Activated effector memory CD4-positive, alpha-beta T cell treated with anti-CD3 and anti-CD28 coated beads, Interleukin-2, amount 50 U/mL, for 16 hours (primary cell): ENCODE measurements around the gene AFDN.
"Not testable (repeated sequence)": the region's sequence is repeated elsewhere in the genome, so short reads cannot be mapped to it uniquely, and the experiment has no call there.

Source experiments
- DNase-seq: peaks from one replicate; pipeline ENCODE4 v3.0.0-alpha.2; 2020

Gene AFDN

GRCh38 chr6:167984144-167984719 lies 157.5 kb downstream of the AFDN start:
- DNase-seq, result no peak

GRCh38 chr6:167984876-167985604 lies 158.3 kb downstream of the AFDN start:
- DNase-seq, result no peak

DNA sequence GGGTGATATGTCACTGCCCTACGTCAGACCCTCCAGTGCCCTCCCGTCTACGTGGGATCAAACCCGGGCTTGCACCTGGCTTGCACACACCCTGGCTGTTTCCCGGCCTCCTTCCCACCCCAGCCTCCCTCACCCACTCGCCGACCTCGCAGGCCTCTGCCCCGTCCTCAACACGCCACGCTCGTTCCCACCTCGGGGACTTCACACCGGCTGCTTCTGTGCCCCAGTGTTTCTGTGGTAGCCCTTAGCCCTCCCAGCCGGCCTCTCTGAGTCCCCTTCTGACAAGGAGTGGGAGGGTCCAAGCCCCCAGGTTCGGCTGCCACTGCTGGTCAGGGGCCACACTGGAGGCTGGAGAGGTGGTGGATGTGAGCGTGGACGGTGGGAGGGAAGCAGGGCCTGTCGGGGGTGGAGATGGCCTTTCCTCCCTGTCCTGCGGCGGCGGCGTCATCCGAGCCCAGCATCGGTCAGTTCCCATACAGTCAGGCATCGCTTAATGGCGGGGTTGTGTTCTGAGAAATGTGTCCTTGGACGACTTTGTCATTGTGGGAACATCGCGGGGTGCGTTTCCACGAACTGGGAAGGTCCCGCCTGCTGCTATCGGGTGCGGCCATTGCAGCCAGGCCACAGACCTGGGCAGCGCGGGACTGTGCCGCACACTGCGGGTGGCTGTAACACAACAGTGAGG lies 159.3 kb downstream of the AFDN start:
- DNase-seq, result no peak

DNA sequence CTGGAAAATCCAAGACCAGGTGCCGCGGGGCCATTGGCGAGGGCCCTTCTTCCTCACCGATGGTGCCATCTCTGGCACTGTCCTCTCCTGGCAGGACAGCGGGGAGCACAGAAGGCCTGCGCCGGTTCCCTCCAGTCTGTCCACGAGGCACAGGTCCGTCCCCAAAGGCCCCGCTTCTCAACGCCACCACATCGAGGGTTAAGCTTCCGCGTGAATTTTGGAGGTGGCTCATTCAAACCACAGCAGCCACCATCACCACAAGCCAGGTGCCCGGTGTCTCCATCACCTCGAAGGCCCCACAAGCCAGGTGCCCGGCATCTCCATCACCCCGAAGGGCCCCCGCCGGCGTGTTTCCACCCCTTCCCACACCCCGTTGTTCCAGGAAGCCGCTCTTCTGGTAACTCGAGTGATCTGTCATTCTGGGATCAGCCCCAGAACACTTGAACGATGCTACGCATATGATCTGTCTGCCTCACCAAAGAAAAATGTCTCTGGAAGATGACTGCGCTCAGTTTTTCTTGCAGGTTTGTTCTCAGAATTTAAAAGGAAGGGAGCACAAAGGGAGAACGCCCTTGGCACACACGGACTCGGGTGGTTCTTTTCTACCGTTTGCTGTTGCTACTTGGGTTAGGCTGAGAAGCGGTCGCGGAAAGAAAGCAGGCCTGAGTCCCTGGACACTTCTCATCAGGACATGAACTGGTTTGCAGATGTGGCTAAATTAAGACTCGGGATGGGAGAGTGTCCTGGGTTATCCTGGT lies 160.9 kb downstream of the AFDN start:
- no peak for DNase-seq

DNA sequence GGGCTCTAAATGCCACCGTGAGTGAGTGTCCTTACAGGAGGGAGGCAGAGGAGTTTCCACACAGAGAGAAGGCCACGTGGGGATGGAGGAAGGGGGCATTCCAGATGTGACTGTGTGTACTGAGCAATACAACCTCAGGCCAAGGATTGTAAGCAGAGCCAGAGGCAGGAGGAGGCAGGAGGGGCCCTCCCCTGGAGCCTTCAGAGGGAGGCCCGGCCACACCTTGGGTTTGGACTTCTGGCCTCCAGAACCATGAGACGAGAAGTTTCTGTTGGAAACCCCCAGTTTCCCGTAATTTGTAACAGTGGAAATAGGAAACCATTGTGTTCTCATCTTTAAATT lies 161.4 kb downstream of the AFDN start:
- DNase-seq, result no peak

- no peak for DNase-seq
Measured at GRCh38 chr6:167988945-167989841, 162.5 kb downstream of the AFDN start.

DNA sequence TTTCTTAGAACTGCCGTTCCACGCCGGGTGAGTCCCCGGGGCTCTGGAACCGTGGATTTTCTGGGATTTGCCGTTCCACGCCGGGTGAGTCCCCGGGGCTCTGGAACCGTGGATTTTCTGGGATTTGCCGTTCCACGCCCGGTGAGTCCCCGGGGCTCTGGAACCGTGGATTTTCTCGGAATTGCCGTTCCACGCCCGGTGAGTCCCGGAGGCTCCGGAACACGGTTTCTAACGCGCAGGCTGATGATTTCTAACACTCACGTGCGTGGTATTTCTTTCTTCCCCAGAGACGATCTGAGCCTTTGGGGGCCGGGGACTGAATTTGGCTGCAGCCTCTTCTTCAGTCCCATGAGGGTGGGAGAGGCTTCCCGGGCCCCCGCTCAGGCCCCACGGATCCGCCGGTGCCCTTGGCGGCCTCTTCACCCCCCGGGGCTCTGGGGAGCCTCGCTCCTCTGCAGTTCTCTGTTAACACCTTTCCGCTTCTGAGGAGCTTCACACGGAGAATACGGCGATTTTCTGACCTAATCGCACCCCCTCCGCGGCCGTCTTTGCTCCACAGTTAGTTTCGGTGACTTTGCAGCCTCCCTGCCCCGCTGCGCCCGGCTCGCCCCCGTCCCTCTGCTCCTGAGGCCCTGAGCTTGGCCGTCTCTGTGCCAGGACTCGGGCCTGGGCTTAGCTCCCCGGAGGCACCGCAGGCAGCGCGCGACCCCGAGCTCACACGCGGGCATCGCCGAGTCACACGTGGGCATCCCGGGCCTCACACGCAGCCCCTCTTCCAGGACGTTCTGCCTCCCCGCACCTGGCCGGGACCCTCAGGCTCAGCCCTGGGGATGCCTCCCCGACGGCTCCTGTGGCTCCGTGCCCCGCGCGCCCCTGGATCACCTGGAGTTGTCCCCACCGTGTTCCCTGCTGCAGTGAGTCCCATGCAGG lies 163.6 kb downstream of the AFDN start:
- DNase-seq, result no peak

DNA sequence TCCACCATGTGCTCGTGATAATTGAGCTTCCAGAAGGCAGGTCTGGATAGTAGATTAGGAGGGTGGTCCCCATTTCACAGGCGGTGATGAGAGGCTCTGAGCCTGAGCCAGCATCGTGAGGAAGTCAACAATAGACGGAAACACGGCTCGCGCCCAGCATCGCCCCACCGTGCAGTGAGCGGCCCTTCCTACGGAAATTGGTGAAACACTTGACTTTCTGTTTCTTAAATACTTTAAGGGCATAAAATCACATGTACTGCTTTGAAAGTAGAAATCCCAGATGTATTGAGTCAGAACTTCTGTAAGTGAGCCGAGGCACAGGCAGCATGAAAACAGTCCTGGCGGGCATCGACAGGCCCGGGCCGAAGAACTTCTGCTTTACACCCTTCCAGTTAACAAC lies 166.5 kb downstream of the AFDN start:
- no peak for DNase-seq

- no peak for DNase-seq
Measured at GRCh38 chr6:167993831-167994230, 167.1 kb downstream of the AFDN start.

DNA sequence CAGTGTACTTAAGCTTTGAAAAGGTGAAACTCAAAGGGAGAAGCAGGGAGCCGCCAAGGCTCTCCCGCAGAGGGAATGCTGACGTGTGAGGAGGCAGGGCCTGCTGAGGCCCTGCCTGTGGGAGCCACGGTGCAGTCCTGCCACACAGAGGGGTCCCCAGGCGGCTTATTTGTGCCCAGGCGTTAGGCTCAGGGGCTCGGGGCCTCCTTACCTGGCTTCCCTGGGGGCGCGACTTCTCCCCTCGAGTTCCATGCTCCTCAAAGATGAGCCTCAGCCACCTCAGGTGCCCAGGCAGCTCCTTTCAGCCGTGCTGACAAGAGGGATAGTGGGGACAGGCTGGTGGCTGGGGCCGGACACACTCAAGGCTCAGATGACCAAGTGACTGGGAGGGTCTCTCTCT lies 168.6 kb downstream of the AFDN start:
- DNase-seq, result no peak

DNA sequence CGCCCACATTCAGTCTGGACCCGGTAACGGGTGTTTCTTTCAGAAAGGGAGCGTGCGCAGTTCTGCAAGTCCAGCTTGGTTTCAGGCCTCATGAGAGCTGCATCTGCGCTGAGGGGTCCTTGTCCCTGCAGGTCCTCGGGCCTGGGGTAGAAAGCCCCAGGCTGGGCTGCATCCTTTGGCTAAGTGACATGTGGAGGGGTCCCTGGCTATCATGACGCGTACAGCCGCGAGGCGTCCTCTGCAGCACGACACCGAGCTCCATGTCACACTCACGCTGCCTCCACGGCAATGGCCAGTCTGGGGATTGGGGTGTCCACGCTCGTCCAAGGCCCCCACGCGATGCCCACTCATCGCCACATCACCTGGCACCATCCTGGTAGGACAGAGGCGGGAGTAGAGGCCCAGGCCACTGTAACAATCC lies 169.0 kb downstream of the AFDN start:
- DNase-seq, result no peak

DNA sequence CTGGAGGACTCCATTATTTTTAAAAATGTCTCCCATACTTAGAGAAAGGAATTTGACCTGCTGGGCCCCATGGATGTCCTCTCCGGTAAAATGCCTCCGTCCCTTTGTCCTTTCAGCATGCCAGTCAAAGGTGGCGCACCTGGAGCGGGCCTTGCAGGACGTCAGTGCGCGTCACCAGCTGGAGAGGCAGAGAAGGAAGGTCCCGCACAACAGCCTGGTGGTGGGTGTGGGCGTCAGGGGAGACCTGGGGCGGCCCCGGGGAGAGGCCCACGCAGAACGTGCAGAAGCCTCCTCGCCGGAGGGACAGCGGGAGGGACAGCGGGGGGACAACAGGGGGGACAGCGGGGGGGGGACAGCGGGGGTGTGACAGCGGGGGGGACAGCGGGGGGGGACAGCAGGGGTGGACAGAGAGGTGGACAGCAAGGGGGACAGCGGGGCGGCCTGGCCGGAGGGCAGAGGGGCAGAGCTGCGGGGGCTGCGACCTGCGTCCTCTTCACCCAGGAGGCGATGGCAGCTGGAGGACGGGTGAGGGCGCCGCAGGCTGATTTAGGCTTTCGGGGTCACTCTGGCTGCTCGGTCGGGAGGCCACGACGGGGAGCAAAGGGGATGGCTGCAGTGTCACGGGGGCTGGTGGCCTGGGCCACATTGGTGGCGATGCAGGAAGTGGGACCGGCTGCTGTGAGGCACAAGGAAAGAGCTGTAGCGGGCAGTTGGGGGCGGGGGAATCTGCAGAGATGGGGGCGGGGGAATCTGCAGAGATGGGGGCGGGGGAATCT lies 169.9 kb downstream of the AFDN start:
- DNase-seq, result no peak

GRCh38 chr6:167997642-167998041 lies 170.9 kb downstream of the AFDN start, which contains the start of gene KIF25:
Gene KIF25, plus strand, starts transcription at chr6:167997671. Its CDS starts 31,915 bp downstream, at chr6:168029586.
- DNase-seq, result no peak

- no peak for DNase-seq
Measured at GRCh38 chr6:167998215-167998614, 171.5 kb downstream of the AFDN start.

GRCh38 chr6:168000198-168001028 lies 173.7 kb downstream of the AFDN start:
- DNase-seq, result no peak

DNA sequence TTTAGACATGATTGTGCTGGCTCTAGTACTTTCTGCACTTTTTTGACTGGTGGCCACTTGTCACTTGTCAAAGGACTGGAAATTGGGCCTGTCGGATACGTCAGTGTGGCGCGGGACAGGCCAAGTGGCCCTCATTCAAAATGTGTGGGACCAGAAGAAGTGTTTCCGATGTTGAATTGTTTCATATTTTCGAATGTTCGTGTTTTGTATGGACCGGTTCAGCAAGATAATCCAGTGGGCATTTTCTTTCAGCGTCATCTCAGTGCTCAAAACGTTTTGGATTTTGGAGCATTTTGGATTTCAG lies 174.3 kb downstream of the AFDN start:
- no peak for DNase-seq

DNA sequence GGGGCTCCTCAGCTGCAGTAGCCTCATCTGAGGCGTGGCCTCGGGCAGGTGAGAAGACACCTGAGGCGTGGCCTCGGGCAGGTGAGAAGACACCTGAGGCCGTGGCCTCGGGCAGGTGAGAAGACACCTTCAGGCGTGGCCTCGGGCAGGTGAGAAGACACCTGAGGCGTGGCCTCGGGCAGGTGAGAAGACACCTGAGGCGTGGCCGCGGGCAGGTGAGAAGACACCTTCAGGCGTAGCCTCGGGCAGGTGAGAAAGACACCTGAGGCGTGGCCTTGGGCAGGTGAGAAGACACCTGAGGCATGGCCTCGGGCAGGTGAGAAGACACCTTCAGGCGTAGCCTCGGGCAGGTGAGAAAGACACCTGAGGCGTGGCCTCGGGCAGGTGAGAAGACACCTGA lies 174.8 kb downstream of the AFDN start:
- DNase-seq, result not testable (repeated sequence)

- no peak for DNase-seq
Measured at GRCh38 chr6:168002804-168003203, 176.1 kb downstream of the AFDN start.

- DNase-seq, result no peak
Measured at GRCh38 chr6:168004023-168004422, 177.3 kb downstream of the AFDN start.

DNA sequence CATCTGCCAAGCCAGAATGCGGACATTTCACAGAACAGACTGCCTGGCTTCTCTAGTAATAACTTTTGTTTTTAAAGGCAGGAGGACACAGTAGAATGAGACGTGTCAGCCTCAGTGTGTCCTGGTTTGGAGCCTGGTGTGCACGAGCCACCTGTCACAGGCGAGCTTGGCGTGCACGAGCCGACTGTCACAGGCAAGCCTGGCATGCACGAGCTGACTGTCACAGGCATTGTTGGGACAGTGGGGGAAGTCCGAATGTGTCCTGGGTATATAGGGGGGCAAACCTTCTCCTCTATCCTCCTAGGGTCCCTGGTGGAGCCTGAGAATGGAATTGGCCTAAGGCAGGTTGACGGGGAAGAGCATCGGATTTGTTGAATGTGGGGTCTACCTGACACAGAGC lies 178.2 kb downstream of the AFDN start:
- DNase-seq, result no peak
